ENCODE data around the gene MEIOB. TPM values are rescaled to one million over a fixed set of nuclear protein-coding genes. Genes with fewer than 3 reads are reported as not detected.

The MEIOB gene
- polyA plus RNA-seq, 1 of the 3 experiments (the other 2 are of a cell fraction): not detected

DNA sequence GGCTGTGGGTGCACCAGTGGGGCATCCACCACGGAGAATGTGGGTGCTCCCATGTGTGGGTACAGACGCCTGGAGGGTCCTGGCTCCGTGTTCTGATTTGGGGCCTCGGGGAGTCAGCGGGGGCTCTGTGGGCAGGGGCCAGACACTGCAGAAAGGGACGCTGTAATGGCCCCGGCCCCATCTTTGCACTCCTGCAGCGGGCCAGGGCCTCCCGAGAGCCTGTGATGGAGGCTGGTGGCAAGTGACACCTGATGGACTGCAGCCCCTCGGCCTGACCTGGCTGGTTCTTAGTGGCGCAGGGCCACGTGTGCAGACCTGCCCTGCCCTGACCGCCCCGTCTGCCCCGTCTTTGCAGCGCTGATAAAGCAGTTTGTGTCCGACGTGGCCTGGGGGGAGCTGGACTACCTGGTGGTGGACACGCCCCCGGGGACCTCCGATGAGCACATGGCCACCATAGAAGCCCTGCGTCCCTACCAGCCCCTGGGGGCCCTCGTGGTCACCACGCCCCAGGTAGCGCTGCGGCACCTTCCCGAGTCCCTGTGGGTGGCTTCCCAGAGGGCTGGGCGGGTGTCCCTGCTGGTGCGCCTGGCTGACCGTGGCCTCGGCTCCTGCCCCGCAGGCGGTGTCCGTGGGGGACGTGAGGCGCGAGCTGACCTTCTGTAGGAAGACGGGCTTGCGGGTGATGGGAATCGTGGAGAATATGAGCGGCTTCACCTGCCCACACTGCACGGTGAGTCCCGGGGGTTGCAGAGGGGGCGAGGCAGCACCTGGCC is 84.5 kb downstream of the MEIOB start:
- 93% methylated on average over 8 of the region's 44 CpGs for WGBS (ENCODE audit: low lambda C conversion rate)
- no peak overlapping the region for H3K9ac ChIP-seq
- ChIA-PET CTCF (no interaction called here), POLR2A (no interaction called here)
- H3K27ac ChIP-seq (ENCODE audit: low read depth in 2 of 2, low read length in 1 of 2): no peak overlapping the region
- no peak overlapping the region for H3K4me3 ChIP-seq (ENCODE audit: low read depth in 2 of 2, low read length in 1 of 2)
- H3K9me3 ChIP-seq: no peaks in the 10 kb centered on the region
- H3F3A ChIP-seq (replicated peaks; ENCODE audit: insufficient read depth): peaks cover 3% of the 10 kb centered on the region
- no peaks in the 10 kb centered on the region for H3K9me2 ChIP-seq
- TF ChIP-seq FOXJ3 (CRISPR knock-in tag; IDR thresholded peaks at IDR 0.05): no peak
- TF ChIP-seq, protein P1, sequence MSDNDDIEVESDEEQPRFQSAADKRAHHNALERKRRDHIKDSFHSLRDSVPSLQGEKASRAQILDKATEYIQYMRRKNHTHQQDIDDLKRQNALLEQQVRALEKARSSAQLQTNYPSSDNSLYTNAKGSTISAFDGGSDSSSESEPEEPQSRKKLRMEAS (IDR thresholded peaks at IDR 0.05; ENCODE audit: low read depth): no peak
- no peaks in the 10 kb centered on the region; a peak in 1 of 4 replicates for H3K4me1 ChIP-seq (ENCODE audit: control insufficient read depth in 1 of 2, insufficient read depth in 2 of 2, low read depth in 1 of 2, low read length in 1 of 2)
- no peak for DNase-seq
- no peaks in the 10 kb centered on the region for H3K27me3 ChIP-seq (ENCODE audit: insufficient read depth)
- H4K20me1 ChIP-seq (ENCODE audit: insufficient read depth): peaks cover 6% of the 10 kb centered on the region; the same call in 1 of the 2 replicates
- H3K36me3 ChIP-seq (replicated peaks in 1 of 2; ENCODE audit: control insufficient read depth in 1 of 2, insufficient read depth in 2 of 2, low read length in 1 of 2): peaks cover 0 to 48% of the 10 kb centered on the region in 2 experiments
- no peak overlapping the region for H2AFZ ChIP-seq (ENCODE audit: low read depth)
- peaks cover 41% of the 10 kb centered on the region for H3K79me2 ChIP-seq (ENCODE audit: insufficient read depth)
- no peak overlapping the region for H3K4me2 ChIP-seq

DNA sequence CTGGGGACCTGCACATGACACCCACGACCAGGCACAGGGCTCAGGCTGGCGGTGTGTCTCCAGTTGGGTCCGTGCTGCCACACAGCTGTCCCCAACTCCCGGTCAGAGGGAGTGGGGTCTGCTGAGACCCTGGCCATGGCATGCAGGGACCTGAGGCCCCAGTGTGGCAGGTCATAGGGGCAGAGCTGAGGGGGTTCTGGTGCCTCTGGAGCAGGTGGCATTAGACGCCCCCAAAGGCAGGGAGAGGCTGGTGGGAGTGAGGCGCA is 85.0 kb downstream of the MEIOB start:
- Histone ChIP-seq H3K27me3 (ENCODE audit: insufficient read depth) (no peaks in the 10 kb centered on the region), H3K27ac (ENCODE audit: low read depth in 2 of 2, low read length in 1 of 2) (no peak overlapping the region), H2AFZ (ENCODE audit: low read depth) (no peak overlapping the region), H3K9ac (no peak overlapping the region), H3K79me2 (ENCODE audit: insufficient read depth) (peaks cover 41% of the 10 kb centered on the region), H3K9me2 (no peaks in the 10 kb centered on the region), H4K20me1 (ENCODE audit: insufficient read depth) (peaks cover 6% of the 10 kb centered on the region; the same call in 1 of the 2 replicates), H3K4me2 (no peak overlapping the region), H3K36me3 (replicated peaks in 1 of 2; ENCODE audit: control insufficient read depth in 1 of 2, insufficient read depth in 2 of 2, low read length in 1 of 2) (peaks cover 0 to 45% of the 10 kb centered on the region in 2 experiments), H3F3A (replicated peaks; ENCODE audit: insufficient read depth) (peaks cover 3% of the 10 kb centered on the region), H3K4me3 (ENCODE audit: low read depth in 2 of 2, low read length in 1 of 2) (no peak overlapping the region), H3K9me3 (no peaks in the 10 kb centered on the region), H3K4me1 (ENCODE audit: control insufficient read depth in 1 of 2, insufficient read depth in 2 of 2, low read depth in 1 of 2, low read length in 1 of 2) (no peaks in the 10 kb centered on the region; a peak in 1 of 4 replicates)
- no peak for DNase-seq
- ChIA-PET POLR2A (no interaction called here), CTCF (no interaction called here)
- WGBS (ENCODE audit: low lambda C conversion rate): 60% methylated on average over 1 of the region's 6 CpGs
- TF ChIP-seq GATA2 (CRISPR knock-in tag; IDR thresholded peaks at IDR 0.05) (no peak), CHD2 (IDR thresholded peaks at IDR 0.05; ENCODE audit: low read length, partially characterized antibody) (no peak), NFIC (IDR thresholded peaks at IDR 0.05; ENCODE audit: borderline replicate concordance) (no peak), EP300 (IDR thresholded peaks at IDR 0.05; ENCODE audit: borderline replicate concordance in 1 of 2, low read depth in 1 of 2, low read length in 1 of 2) (no peak), FOXM1 (IDR thresholded peaks at IDR 0.05; ENCODE audit: low read depth) (no peak), JUND (IDR thresholded peaks at IDR 0.05) (no peak), RCOR1 (IDR thresholded peaks at IDR 0.05; ENCODE audit: low read length) (no peak), MEF2A (IDR thresholded peaks at IDR 0.05; ENCODE audit: borderline replicate concordance, low read depth) (no peak), GABPA (IDR thresholded peaks at IDR 0.05; ENCODE audit: low read depth) (no peak), RAD21 (IDR thresholded peaks at IDR 0.05; ENCODE audit: low read length) (no peak), RXRA (IDR thresholded peaks at IDR 0.05; ENCODE audit: borderline replicate concordance, low read depth) (no peak), POLR2AphosphoS5 (IDR thresholded peaks at IDR 0.05; ENCODE audit: low read depth, low read length) (no peak), YY1 (IDR thresholded peaks at IDR 0.05; ENCODE audit: low read depth) (no peak), FOXJ3 (CRISPR knock-in tag; IDR thresholded peaks at IDR 0.05) (no peak), NRF1 (IDR thresholded peaks at IDR 0.05; ENCODE audit: low read depth, low read length) (no peak)
- TF ChIP-seq, protein P2, sequence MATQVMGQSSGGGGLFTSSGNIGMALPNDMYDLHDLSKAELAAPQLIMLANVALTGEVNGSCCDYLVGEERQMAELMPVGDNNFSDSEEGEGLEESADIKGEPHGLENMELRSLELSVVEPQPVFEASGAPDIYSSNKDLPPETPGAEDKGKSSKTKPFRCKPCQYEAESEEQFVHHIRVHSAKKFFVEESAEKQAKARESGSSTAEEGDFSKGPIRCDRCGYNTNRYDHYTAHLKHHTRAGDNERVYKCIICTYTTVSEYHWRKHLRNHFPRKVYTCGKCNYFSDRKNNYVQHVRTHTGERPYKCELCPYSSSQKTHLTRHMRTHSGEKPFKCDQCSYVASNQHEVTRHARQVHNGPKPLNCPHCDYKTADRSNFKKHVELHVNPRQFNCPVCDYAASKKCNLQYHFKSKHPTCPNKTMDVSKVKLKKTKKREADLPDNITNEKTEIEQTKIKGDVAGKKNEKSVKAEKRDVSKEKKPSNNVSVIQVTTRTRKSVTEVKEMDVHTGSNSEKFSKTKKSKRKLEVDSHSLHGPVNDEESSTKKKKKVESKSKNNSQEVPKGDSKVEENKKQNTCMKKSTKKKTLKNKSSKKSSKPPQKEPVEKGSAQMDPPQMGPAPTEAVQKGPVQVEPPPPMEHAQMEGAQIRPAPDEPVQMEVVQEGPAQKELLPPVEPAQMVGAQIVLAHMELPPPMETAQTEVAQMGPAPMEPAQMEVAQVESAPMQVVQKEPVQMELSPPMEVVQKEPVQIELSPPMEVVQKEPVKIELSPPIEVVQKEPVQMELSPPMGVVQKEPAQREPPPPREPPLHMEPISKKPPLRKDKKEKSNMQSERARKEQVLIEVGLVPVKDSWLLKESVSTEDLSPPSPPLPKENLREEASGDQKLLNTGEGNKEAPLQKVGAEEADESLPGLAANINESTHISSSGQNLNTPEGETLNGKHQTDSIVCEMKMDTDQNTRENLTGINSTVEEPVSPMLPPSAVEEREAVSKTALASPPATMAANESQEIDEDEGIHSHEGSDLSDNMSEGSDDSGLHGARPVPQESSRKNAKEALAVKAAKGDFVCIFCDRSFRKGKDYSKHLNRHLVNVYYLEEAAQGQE (IDR thresholded peaks at IDR 0.05; ENCODE audit: low read depth, low read length): no peak
- TF ChIP-seq, protein P3, sequence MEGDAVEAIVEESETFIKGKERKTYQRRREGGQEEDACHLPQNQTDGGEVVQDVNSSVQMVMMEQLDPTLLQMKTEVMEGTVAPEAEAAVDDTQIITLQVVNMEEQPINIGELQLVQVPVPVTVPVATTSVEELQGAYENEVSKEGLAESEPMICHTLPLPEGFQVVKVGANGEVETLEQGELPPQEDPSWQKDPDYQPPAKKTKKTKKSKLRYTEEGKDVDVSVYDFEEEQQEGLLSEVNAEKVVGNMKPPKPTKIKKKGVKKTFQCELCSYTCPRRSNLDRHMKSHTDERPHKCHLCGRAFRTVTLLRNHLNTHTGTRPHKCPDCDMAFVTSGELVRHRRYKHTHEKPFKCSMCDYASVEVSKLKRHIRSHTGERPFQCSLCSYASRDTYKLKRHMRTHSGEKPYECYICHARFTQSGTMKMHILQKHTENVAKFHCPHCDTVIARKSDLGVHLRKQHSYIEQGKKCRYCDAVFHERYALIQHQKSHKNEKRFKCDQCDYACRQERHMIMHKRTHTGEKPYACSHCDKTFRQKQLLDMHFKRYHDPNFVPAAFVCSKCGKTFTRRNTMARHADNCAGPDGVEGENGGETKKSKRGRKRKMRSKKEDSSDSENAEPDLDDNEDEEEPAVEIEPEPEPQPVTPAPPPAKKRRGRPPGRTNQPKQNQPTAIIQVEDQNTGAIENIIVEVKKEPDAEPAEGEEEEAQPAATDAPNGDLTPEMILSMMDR (IDR thresholded peaks at IDR 0.05): no peak

All from SK-N-SH (cell line).